ENCODE data around the gene VASH1.

- TF ChIP-seq ZNF274 (IDR thresholded peaks at IDR 0.05; ENCODE audit: low read depth, low read length), result no peak
- TF ChIP-seq SUZ12 (IDR thresholded peaks at IDR 0.05; ENCODE audit: extremely low read depth, insufficient read depth, insufficient read length), result no peak
Measured at GRCh38 chr14:76808011-76808410, 46.7 kb downstream of the VASH1 start.
